ENCODE results near the gene LMNTD1. TPM values are rescaled to one million over a fixed set of nuclear protein-coding genes. Genes with fewer than 3 reads are reported as not detected.

The LMNTD1 gene
- polyA plus RNA-seq, 1 experiment, result 0.57 TPM

- ChIA-PET POLR2A (no interaction called here), CTCF (no interaction called here)
- no peak overlapping the region for H3K27ac ChIP-seq (ENCODE audit: low read depth, low read length)
- no peak overlapping the region for H3K4me3 ChIP-seq (ENCODE audit: low read depth, low read length)
- DNase-seq (ENCODE audit: low read depth, low spot score), result no peak
- no peak for TF ChIP-seq CTCF (IDR thresholded peaks at IDR 0.05; ENCODE audit: low read depth, low read length)
- H3K9me3 ChIP-seq (ENCODE audit: control insufficient read depth, insufficient read depth, low read length), result no peaks in the 10 kb centered on the region
- H3K27me3 ChIP-seq (ENCODE audit: control insufficient read depth, insufficient read depth, low read length), result no peaks in the 10 kb centered on the region
Measured at GRCh38 chr12:25533150-25533549, 19.9 kb downstream of the LMNTD1 start.

- no peaks in the 10 kb centered on the region for H3K27me3 ChIP-seq (ENCODE audit: control insufficient read depth, insufficient read depth, low read length)
- H3K9me3 ChIP-seq (ENCODE audit: control insufficient read depth, insufficient read depth, low read length), result no peaks in the 10 kb centered on the region
- ChIA-PET POLR2A (no interaction called here), CTCF (no interaction called here)
- no peak overlapping the region for H3K27ac ChIP-seq (ENCODE audit: low read depth, low read length)
- no peak for TF ChIP-seq CTCF (IDR thresholded peaks at IDR 0.05; ENCODE audit: low read depth, low read length)
- no peak for DNase-seq (ENCODE audit: low read depth, low spot score)
- no peak overlapping the region for H3K4me3 ChIP-seq (ENCODE audit: low read depth, low read length)
Measured at GRCh38 chr12:25531502-25532052, 21.5 kb downstream of the LMNTD1 start.

- no peak overlapping the region for H3K27ac ChIP-seq (ENCODE audit: low read depth, low read length)
- no peaks in the 10 kb centered on the region for H3K27me3 ChIP-seq (ENCODE audit: control insufficient read depth, insufficient read depth, low read length)
- TF ChIP-seq CTCF (IDR thresholded peaks at IDR 0.05; ENCODE audit: low read depth, low read length), result no peak
- ChIA-PET POLR2A (no interaction called here), CTCF (no interaction called here)
- no peak overlapping the region for H3K4me3 ChIP-seq (ENCODE audit: low read depth, low read length)
- DNase-seq (ENCODE audit: low read depth, low spot score), result no peak
- no peaks in the 10 kb centered on the region for H3K9me3 ChIP-seq (ENCODE audit: control insufficient read depth, insufficient read depth, low read length)
Measured at GRCh38 chr12:25529738-25530137, 23.3 kb downstream of the LMNTD1 start.

GRCh38 chr12:25526778-25527177, 26.3 kb downstream of the LMNTD1 start:
- TF ChIP-seq CTCF (IDR thresholded peaks at IDR 0.05; ENCODE audit: low read depth, low read length), result no peak
- H3K4me3 ChIP-seq (ENCODE audit: low read depth, low read length), result no peak overlapping the region
- no peak for DNase-seq (ENCODE audit: low read depth, low spot score)
- CTCF ChIA-PET, result no interaction called here
- POLR2A ChIA-PET, result no interaction called here
- no peaks in the 10 kb centered on the region for H3K9me3 ChIP-seq (ENCODE audit: control insufficient read depth, insufficient read depth, low read length)
- no peak overlapping the region for H3K27ac ChIP-seq (ENCODE audit: low read depth, low read length)
- H3K27me3 ChIP-seq (ENCODE audit: control insufficient read depth, insufficient read depth, low read length), result no peaks in the 10 kb centered on the region

GRCh38 chr12:25524366-25524765, 28.7 kb downstream of the LMNTD1 start:
- no peak overlapping the region for H3K27ac ChIP-seq (ENCODE audit: low read depth, low read length)
- no peaks in the 10 kb centered on the region for H3K9me3 ChIP-seq (ENCODE audit: control insufficient read depth, insufficient read depth, low read length)
- POLR2A ChIA-PET, result no interaction called here
- DNase-seq (ENCODE audit: low read depth, low spot score), result no peak
- no peak for TF ChIP-seq CTCF (IDR thresholded peaks at IDR 0.05; ENCODE audit: low read depth, low read length)
- H3K4me3 ChIP-seq (ENCODE audit: low read depth, low read length), result no peak overlapping the region
- CTCF ChIA-PET, result no interaction called here
- no peaks in the 10 kb centered on the region for H3K27me3 ChIP-seq (ENCODE audit: control insufficient read depth, insufficient read depth, low read length)
